Measurements from ENCODE around the gene STK32C.

Gene STK32C

GRCh38 chr10:132328106-132328505 is 20.4 kb upstream of the STK32C start:
- peaks cover 12% of the 10 kb centered on the region for H3K79me2 ChIP-seq (ENCODE audit: control insufficient read depth, insufficient read depth, low read length)
- no peak overlapping the region for H2BK5ac ChIP-seq (ENCODE audit: low read length)
- H3K4me1 ChIP-seq (ENCODE audit: control insufficient read depth, low read depth, low read length), result peaks cover 5% of the 10 kb centered on the region
- H3K18ac ChIP-seq (ENCODE audit: low read length), result no peak overlapping the region
- no peak overlapping the region for H2AK5ac ChIP-seq (ENCODE audit: low read length)
- H3K4me3 ChIP-seq (ENCODE audit: low read length), result no peak overlapping the region
- H3K56ac ChIP-seq (ENCODE audit: low read length), result no peak overlapping the region
- no peak overlapping the region for H2BK15ac ChIP-seq (replicated peaks; ENCODE audit: low read depth)
- H4K8ac ChIP-seq (ENCODE audit: low read depth, low read length), result no peak overlapping the region
- no peak overlapping the region for H3K27ac ChIP-seq (ENCODE audit: low read depth, low read length)
- peaks cover 8% of the 10 kb centered on the region for H3K79me1 ChIP-seq (ENCODE audit: low read length)
- no peak overlapping the region for H3K9ac ChIP-seq (ENCODE audit: low read length)
- H3K27me3 ChIP-seq (ENCODE audit: insufficient read depth, low read length, poor library complexity), result no peaks in the 10 kb centered on the region
- H3K4me2 ChIP-seq (ENCODE audit: low read length), result no peak overlapping the region
- H3K4ac ChIP-seq (ENCODE audit: low read depth, low read length), result no peak overlapping the region
- DNase-seq, result no peak
- no CpG with 5 or more reads among the region's 9 CpGs for WGBS (ENCODE audit: extremely low coverage, insufficient coverage, low lambda C conversion rate)
- no peak overlapping the region for H2BK120ac ChIP-seq (ENCODE audit: low read depth, low read length)
- H3K23ac ChIP-seq (ENCODE audit: low read length), result no peak overlapping the region
- no peaks in the 10 kb centered on the region for H3K36me3 ChIP-seq (ENCODE audit: control insufficient read depth, insufficient read depth, low read length)
- H4K5ac ChIP-seq (ENCODE audit: low read length), result no peak overlapping the region

DNA sequence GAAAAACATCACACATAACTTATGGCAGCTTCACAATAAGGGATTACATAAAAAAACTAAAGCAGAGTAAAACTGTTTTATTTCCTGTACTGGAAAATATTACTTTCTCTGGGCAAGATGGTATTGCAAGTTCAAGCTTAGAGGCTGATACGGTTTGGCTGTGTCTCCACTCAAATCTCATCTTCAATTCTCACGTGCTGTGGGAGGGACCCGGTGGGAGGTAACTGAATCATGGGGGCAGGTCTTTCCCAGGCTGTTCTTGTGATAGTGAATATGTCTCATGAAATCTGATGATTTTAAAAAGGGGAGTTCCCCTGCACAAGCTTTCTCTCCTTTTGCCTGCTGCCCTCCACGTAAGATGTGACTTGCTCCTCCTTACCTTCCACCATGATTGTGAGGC is 19.2 kb upstream of the STK32C start:
- Histone ChIP-seq H3K4me1 (ENCODE audit: control insufficient read depth, low read depth, low read length) (peaks cover 5% of the 10 kb centered on the region), H2BK15ac (replicated peaks; ENCODE audit: low read depth) (no peak overlapping the region), H2AK5ac (ENCODE audit: low read length) (no peak overlapping the region), H3K27me3 (ENCODE audit: insufficient read depth, low read length, poor library complexity) (no peaks in the 10 kb centered on the region), H4K5ac (ENCODE audit: low read length) (no peak overlapping the region), H3K23ac (ENCODE audit: low read length) (no peak overlapping the region), H3K4ac (ENCODE audit: low read depth, low read length) (no peak overlapping the region), H2BK120ac (ENCODE audit: low read depth, low read length) (no peak overlapping the region), H3K56ac (ENCODE audit: low read length) (no peak overlapping the region), H3K9ac (ENCODE audit: low read length) (no peak overlapping the region), H3K4me3 (ENCODE audit: low read length) (no peak overlapping the region), H3K4me2 (ENCODE audit: low read length) (no peak overlapping the region), H4K8ac (ENCODE audit: low read depth, low read length) (no peak overlapping the region), H3K27ac (ENCODE audit: low read depth, low read length) (no peak overlapping the region), H3K36me3 (ENCODE audit: control insufficient read depth, insufficient read depth, low read length) (no peaks in the 10 kb centered on the region), H3K79me1 (ENCODE audit: low read length) (peaks cover 8% of the 10 kb centered on the region), H2BK5ac (ENCODE audit: low read length) (no peak overlapping the region), H3K18ac (ENCODE audit: low read length) (no peak overlapping the region), H3K79me2 (ENCODE audit: control insufficient read depth, insufficient read depth, low read length) (peaks cover 12% of the 10 kb centered on the region)
- DNase-seq, result no peak
- no CpG with 5 or more reads among the region's 4 CpGs for WGBS (ENCODE audit: extremely low coverage, insufficient coverage, low lambda C conversion rate)

- Histone ChIP-seq H4K5ac (ENCODE audit: low read length) (no peak overlapping the region), H2AK5ac (ENCODE audit: low read length) (no peak overlapping the region), H3K36me3 (ENCODE audit: control insufficient read depth, insufficient read depth, low read length) (no peaks in the 10 kb centered on the region), H3K18ac (ENCODE audit: low read length) (no peak overlapping the region), H2BK120ac (ENCODE audit: low read depth, low read length) (no peak overlapping the region), H3K27me3 (ENCODE audit: insufficient read depth, low read length, poor library complexity) (no peaks in the 10 kb centered on the region), H3K4me1 (ENCODE audit: control insufficient read depth, low read depth, low read length) (peaks cover 5% of the 10 kb centered on the region), H3K56ac (ENCODE audit: low read length) (no peak overlapping the region), H3K27ac (ENCODE audit: low read depth, low read length) (no peak overlapping the region), H2BK15ac (replicated peaks; ENCODE audit: low read depth) (no peak overlapping the region), H4K8ac (ENCODE audit: low read depth, low read length) (no peak overlapping the region), H3K9ac (ENCODE audit: low read length) (no peak overlapping the region), H3K4me3 (ENCODE audit: low read length) (no peak overlapping the region), H3K4ac (ENCODE audit: low read depth, low read length) (no peak overlapping the region), H3K4me2 (ENCODE audit: low read length) (no peak overlapping the region), H3K79me1 (ENCODE audit: low read length) (peaks cover 8% of the 10 kb centered on the region), H3K23ac (ENCODE audit: low read length) (no peak overlapping the region), H2BK5ac (ENCODE audit: low read length) (no peak overlapping the region), H3K79me2 (ENCODE audit: control insufficient read depth, insufficient read depth, low read length) (peaks cover 12% of the 10 kb centered on the region)
- no CpG with 5 or more reads among the region's 11 CpGs for WGBS (ENCODE audit: extremely low coverage, insufficient coverage, low lambda C conversion rate)
- no peak for DNase-seq
Measured at GRCh38 chr10:132326344-132326889, 18.7 kb upstream of the STK32C start.

DNA sequence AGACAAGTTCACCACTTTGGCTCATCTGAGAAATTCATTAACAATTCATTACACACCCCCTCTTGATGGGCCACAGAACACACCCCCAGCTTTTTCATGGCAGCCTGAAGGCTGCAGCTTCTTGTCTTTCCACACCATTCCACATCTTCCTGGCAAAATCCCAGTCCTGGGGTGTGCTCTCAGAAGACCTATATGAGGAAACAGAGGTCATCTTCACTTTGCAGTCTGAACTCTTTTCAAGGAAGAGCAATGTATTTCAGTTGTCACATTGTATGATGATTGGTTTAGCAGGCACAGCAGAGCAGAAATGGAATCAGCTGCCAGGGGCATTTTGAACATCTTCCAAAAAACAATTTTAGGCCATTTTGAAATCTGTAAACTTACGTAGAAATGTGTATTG is 16.4 kb upstream of the STK32C start:
- Histone ChIP-seq H4K8ac (ENCODE audit: low read depth, low read length) (no peak overlapping the region), H3K4me3 (ENCODE audit: low read length) (no peak overlapping the region), H3K9ac (ENCODE audit: low read length) (no peak overlapping the region), H2BK120ac (ENCODE audit: low read depth, low read length) (no peak overlapping the region), H3K4ac (ENCODE audit: low read depth, low read length) (no peak overlapping the region), H3K79me2 (ENCODE audit: control insufficient read depth, insufficient read depth, low read length) (no peaks in the 10 kb centered on the region), H3K27me3 (ENCODE audit: insufficient read depth, low read length, poor library complexity) (no peaks in the 10 kb centered on the region), H3K4me2 (ENCODE audit: low read length) (no peak overlapping the region), H3K23ac (ENCODE audit: low read length) (no peak overlapping the region), H3K36me3 (ENCODE audit: control insufficient read depth, insufficient read depth, low read length) (no peaks in the 10 kb centered on the region), H2AK5ac (ENCODE audit: low read length) (no peak overlapping the region), H3K79me1 (ENCODE audit: low read length) (no peaks in the 10 kb centered on the region), H2BK5ac (ENCODE audit: low read length) (no peak overlapping the region), H3K27ac (ENCODE audit: low read depth, low read length) (no peak overlapping the region), H3K56ac (ENCODE audit: low read length) (no peak overlapping the region), H2BK15ac (replicated peaks; ENCODE audit: low read depth) (no peak overlapping the region), H3K18ac (ENCODE audit: low read length) (no peak overlapping the region), H4K5ac (ENCODE audit: low read length) (no peak overlapping the region), H3K4me1 (ENCODE audit: control insufficient read depth, low read depth, low read length) (no peaks in the 10 kb centered on the region)
- no CpG with 5 or more reads among the region's 1 CpG for WGBS (ENCODE audit: extremely low coverage, insufficient coverage, low lambda C conversion rate)
- DNase-seq, result no peak

GRCh38 chr10:132322586-132323048 is 14.9 kb upstream of the STK32C start:
- Histone ChIP-seq H3K23ac (ENCODE audit: low read length) (no peak overlapping the region), H2AK5ac (ENCODE audit: low read length) (no peak overlapping the region), H3K4ac (ENCODE audit: low read depth, low read length) (no peak overlapping the region), H3K18ac (ENCODE audit: low read length) (no peak overlapping the region), H3K27me3 (ENCODE audit: insufficient read depth, low read length, poor library complexity) (no peaks in the 10 kb centered on the region), H2BK5ac (ENCODE audit: low read length) (no peak overlapping the region), H3K4me1 (ENCODE audit: control insufficient read depth, low read depth, low read length) (no peaks in the 10 kb centered on the region), H4K5ac (ENCODE audit: low read length) (no peak overlapping the region), H3K27ac (ENCODE audit: low read depth, low read length) (no peak overlapping the region), H3K79me1 (ENCODE audit: low read length) (no peaks in the 10 kb centered on the region), H3K9ac (ENCODE audit: low read length) (no peak overlapping the region), H2BK120ac (ENCODE audit: low read depth, low read length) (no peak overlapping the region), H3K4me3 (ENCODE audit: low read length) (no peak overlapping the region), H3K56ac (ENCODE audit: low read length) (no peak overlapping the region), H2BK15ac (replicated peaks; ENCODE audit: low read depth) (no peak overlapping the region), H4K8ac (ENCODE audit: low read depth, low read length) (no peak overlapping the region), H3K79me2 (ENCODE audit: control insufficient read depth, insufficient read depth, low read length) (no peaks in the 10 kb centered on the region), H3K4me2 (ENCODE audit: low read length) (no peak overlapping the region), H3K36me3 (ENCODE audit: control insufficient read depth, insufficient read depth, low read length) (no peaks in the 10 kb centered on the region)
- no CpG with 5 or more reads among the region's 6 CpGs for WGBS (ENCODE audit: extremely low coverage, insufficient coverage, low lambda C conversion rate)
- peak; percentile 28 for DNase-seq

GRCh38 chr10:132321726-132322125 is 14.0 kb upstream of the STK32C start:
- H2BK15ac ChIP-seq (replicated peaks; ENCODE audit: low read depth), result no peak overlapping the region
- no peak overlapping the region for H3K4me3 ChIP-seq (ENCODE audit: low read length)
- DNase-seq, result no peak
- H3K79me1 ChIP-seq (ENCODE audit: low read length), result no peaks in the 10 kb centered on the region
- H3K9ac ChIP-seq (ENCODE audit: low read length), result no peak overlapping the region
- H4K8ac ChIP-seq (ENCODE audit: low read depth, low read length), result no peak overlapping the region
- H2BK120ac ChIP-seq (ENCODE audit: low read depth, low read length), result no peak overlapping the region
- H3K18ac ChIP-seq (ENCODE audit: low read length), result no peak overlapping the region
- no CpG with 5 or more reads among the region's 10 CpGs for WGBS (ENCODE audit: extremely low coverage, insufficient coverage, low lambda C conversion rate)
- no peaks in the 10 kb centered on the region for H3K79me2 ChIP-seq (ENCODE audit: control insufficient read depth, insufficient read depth, low read length)
- no peak overlapping the region for H3K56ac ChIP-seq (ENCODE audit: low read length)
- H3K4me1 ChIP-seq (ENCODE audit: control insufficient read depth, low read depth, low read length), result no peaks in the 10 kb centered on the region
- H3K4ac ChIP-seq (ENCODE audit: low read depth, low read length), result no peak overlapping the region
- no peaks in the 10 kb centered on the region for H3K36me3 ChIP-seq (ENCODE audit: control insufficient read depth, insufficient read depth, low read length)
- H3K27me3 ChIP-seq (ENCODE audit: insufficient read depth, low read length, poor library complexity), result no peaks in the 10 kb centered on the region
- H3K4me2 ChIP-seq (ENCODE audit: low read length), result no peak overlapping the region
- no peak overlapping the region for H3K23ac ChIP-seq (ENCODE audit: low read length)
- no peak overlapping the region for H4K5ac ChIP-seq (ENCODE audit: low read length)
- no peak overlapping the region for H2AK5ac ChIP-seq (ENCODE audit: low read length)
- H2BK5ac ChIP-seq (ENCODE audit: low read length), result no peak overlapping the region
- H3K27ac ChIP-seq (ENCODE audit: low read depth, low read length), result no peak overlapping the region
